Astrocyte of the spinal cord (primary cell): ENCODE results near the gene OPRL1.

Experiments
- DNase-seq: peaks from one replicate; pipeline ENCODE4 v3.0.0; 2011; ENCODE audit warnings: low read depth, low spot score
- H3K4me3 ChIP-seq: 2 replicates; pipeline ENCODE4 v1.5.1; 2011; ENCODE audit warnings: low read depth, mild to moderate bottlenecking, low read length, moderate library complexity
- in situ Hi-C: cut with HindIII; loops from 2 replicates; pipeline ENCODE4 v1.10.0; 2017; ENCODE audit warnings: low sequenced_read_pairs
- TF ChIP-seq, protein P1 (sequence below): IDR thresholded peaks from 2 replicates; pipeline ENCODE4 v1.5.1; 2012; ENCODE audit warnings: low read depth, mild to moderate bottlenecking, low read length, inconsistent platforms

The OPRL1 gene

DNA sequence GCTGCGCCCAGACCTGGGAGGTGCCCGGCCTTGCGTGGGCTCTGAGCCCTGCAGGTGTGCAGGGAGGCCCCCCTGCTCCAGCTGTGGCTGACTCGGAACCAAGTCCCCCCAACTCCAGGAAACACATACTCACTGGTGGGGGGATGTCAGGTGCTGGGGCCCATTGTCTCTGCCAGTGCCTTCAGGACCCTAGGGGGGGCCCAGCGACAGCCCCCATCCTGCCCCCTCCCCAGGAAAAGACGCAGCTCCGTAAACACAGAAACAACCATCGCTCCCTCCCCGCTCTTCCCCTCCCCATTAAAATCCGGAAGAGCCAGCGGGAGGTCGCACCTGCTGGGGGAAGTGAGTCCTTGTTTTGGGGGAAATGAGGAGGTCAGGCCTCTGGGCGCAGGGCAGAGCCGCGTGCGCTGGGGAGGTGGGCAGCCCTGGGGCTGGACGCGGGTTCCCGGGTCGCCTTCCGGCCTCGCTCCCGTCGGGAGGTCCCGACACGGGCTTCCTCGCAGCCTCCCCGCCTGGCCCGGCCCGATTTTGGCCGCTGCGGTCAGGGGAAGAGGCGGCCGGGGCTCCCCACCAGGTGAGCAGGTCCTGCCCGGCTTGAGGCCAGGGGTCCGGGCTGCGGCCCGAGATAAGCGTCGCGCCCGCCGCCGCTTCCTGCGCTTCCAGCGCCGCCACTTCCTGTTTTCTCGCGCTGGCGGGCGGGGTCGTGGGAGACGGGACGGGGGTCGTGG, 37.7 kb upstream of the OPRL1 start:
- TF ChIP-seq, protein P1, sequence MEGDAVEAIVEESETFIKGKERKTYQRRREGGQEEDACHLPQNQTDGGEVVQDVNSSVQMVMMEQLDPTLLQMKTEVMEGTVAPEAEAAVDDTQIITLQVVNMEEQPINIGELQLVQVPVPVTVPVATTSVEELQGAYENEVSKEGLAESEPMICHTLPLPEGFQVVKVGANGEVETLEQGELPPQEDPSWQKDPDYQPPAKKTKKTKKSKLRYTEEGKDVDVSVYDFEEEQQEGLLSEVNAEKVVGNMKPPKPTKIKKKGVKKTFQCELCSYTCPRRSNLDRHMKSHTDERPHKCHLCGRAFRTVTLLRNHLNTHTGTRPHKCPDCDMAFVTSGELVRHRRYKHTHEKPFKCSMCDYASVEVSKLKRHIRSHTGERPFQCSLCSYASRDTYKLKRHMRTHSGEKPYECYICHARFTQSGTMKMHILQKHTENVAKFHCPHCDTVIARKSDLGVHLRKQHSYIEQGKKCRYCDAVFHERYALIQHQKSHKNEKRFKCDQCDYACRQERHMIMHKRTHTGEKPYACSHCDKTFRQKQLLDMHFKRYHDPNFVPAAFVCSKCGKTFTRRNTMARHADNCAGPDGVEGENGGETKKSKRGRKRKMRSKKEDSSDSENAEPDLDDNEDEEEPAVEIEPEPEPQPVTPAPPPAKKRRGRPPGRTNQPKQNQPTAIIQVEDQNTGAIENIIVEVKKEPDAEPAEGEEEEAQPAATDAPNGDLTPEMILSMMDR, result no peak
- no peak overlapping the region for H3K4me3 ChIP-seq
- in situ Hi-C loops, result no loop called here
- DNase-seq, result no peak

DNA sequence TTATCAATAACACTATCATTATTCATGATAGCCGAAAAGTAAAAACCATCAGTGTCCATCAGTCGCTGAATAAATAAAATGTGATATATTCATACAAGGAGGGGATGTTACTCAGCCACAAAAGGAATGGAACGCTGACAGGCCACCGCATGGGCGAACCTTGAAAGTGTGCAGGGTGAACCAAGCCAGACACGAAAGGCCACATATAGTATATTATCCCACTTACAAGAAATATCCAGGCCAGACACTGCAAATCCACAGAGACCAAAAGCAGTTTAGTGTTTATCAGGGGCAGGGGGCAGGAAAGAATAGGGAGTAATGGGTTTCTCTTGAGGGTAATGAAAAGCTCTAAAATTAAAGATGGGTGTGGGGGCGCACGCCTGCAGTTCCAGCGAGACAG, 36.1 kb upstream of the OPRL1 start:
- H3K4me3 ChIP-seq, result no peak overlapping the region
- TF ChIP-seq, protein P1, result no peak
- in situ Hi-C loops, result no loop called here
- no peak for DNase-seq

DNA sequence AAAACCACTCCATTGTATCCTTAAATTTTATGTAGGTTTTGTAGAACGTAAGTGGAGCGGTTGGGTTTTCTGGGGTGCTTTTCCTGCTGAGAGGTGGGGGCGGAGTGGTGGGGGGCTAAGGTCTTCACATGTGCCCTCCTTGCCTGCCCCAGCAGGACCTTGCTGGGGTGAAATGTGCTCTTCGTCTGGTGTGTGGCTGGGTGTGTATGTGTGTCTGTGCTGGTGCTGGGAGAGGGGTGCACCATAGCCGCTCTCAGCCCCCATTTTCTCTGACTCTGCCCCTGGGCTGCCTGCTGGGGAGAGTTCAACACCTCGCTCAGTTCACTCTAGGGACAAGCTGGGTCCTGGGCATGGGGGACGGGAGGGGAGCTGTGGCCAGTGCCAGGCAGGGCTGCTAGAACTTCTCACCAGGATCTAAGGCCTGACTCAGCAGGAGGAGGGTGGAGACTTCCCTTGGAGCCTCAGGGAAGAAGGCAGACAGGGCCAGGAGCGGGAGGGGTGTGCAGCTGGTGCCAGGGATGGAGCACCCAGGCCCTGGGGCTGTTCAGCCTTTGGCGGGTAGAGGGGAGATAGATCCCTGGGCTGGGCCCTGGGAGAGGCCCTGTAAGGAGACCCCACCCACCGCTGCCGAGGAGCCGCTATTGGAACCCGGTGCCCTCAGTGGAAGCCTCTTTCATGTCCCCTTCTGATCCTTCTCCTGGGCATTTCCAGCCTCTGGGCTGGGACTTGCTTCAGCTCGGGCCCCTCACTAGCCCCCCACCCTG, 35.2 kb upstream of the OPRL1 start:
- peak; percentile 38 for DNase-seq
- TF ChIP-seq, protein P1, result no peak
- in situ Hi-C loops, result no loop called here

DNA sequence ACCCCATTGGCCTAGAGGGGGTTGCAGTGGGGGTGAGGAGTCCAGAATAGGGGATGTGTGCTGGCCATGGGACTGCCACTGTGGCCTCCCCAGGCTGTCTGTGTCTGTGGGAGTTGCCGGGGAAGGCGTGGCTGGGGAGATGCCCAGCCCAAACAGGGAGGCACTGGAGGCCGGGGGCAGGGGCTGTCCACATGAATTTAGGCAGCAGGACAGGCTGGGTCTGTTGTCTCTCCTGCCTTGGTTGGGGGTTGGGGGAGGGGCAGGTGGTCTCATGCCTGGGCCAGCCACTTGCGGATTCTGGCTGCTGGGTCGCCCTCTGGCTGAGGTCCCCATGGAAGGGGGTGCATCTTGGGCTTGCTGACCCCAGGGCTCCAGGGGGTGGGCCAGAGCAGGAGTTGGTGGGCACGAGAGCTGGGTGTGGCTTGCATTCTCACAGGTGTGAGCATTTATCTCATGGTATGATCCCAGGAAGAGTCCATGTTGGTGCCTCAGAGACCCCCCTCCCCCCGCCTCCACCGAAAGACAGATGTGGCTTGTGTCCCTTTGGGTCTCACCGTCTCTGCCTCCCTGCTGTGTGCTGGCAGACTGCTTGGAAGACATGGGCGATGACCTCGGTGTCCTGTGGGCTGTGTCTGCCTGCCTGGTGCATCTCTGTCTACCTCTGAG, 34.4 kb upstream of the OPRL1 start:
- H3K4me3 ChIP-seq, result no peak overlapping the region
- DNase-seq, result no peak
- in situ Hi-C loops, result no loop called here
- TF ChIP-seq, protein P1, result no peak

More for the DNA sequence above, 35.2 kb upstream of the OPRL1 start:
- H3K4me3 ChIP-seq, result no peak overlapping the region

DNA sequence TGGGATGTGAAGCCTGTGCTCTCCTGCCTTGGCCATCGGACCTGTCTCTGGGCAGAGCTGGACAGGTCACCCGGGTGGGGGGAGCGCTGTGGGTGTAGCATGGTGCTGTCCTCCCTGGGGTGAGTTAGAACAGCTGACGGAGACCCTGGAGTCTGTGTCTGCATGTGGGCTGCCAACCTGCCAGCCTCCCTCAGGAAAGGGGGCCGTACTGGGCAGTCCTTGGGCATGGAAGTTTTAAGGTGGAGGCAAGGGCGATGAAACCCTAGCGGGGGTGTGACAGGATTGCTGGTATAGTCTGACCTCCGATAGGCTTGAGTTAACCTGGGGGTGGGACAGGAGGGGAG, 32.9 kb upstream of the OPRL1 start:
- TF ChIP-seq, protein P1, result no peak
- DNase-seq, result no peak
- in situ Hi-C loops, result no loop called here
- no peak overlapping the region for H3K4me3 ChIP-seq

DNA sequence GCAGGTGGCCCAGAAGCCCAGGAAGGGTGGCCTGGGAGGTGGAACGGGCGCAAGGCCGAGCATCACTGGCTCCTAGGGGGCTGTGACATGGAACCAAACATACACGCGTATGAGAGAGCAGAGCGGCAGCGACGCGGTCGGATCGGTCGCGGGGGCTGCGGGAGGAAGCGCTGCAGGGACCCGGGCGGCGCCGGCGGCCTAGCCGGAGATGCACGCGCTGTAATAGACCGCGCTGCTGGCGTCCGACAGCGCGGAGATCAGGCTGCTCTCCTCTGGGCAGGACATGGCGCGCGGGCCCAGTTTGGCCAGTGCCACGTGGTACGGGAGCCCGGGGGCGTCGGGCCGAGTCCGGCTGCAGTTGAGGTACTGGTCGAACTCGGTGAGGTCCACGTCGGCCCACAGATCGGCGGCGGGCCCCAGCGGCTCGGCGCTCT, 31.9 kb upstream of the OPRL1 start:
- in situ Hi-C loops, result no loop called here
- H3K4me3 ChIP-seq, result no peak overlapping the region
- TF ChIP-seq, protein P1, result no peak
- DNase-seq, result no peak
